ENCODE data around the gene HSPA14. TPM values are rescaled to one million over a fixed set of nuclear protein-coding genes. Genes with fewer than 3 reads are reported as not detected.

Gene HSPA14
- total RNA-seq, 1 donor from 2014 or later: 10.0 TPM

GRCh38 chr10:14840178-14840577 is 2.1 kb downstream of the HSPA14 start:
- Histone ChIP-seq H3K9me3 (no peaks in the 10 kb centered on the region), H3K27ac (no peak overlapping the region), H3K36me3 (peaks cover 46% of the 10 kb centered on the region), H3K4me3 (no peak overlapping the region), H3K27me3 (no peaks in the 10 kb centered on the region), H3K4me1 (peaks cover 16% of the 10 kb centered on the region)
- no peak for DNase-seq
- ATAC-seq: no peak
- intact Hi-C loops (cut with DNase I): no loop called here
- TF ChIP-seq, protein P1, sequence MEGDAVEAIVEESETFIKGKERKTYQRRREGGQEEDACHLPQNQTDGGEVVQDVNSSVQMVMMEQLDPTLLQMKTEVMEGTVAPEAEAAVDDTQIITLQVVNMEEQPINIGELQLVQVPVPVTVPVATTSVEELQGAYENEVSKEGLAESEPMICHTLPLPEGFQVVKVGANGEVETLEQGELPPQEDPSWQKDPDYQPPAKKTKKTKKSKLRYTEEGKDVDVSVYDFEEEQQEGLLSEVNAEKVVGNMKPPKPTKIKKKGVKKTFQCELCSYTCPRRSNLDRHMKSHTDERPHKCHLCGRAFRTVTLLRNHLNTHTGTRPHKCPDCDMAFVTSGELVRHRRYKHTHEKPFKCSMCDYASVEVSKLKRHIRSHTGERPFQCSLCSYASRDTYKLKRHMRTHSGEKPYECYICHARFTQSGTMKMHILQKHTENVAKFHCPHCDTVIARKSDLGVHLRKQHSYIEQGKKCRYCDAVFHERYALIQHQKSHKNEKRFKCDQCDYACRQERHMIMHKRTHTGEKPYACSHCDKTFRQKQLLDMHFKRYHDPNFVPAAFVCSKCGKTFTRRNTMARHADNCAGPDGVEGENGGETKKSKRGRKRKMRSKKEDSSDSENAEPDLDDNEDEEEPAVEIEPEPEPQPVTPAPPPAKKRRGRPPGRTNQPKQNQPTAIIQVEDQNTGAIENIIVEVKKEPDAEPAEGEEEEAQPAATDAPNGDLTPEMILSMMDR (IDR thresholded peaks at IDR 0.05): no peak

DNA sequence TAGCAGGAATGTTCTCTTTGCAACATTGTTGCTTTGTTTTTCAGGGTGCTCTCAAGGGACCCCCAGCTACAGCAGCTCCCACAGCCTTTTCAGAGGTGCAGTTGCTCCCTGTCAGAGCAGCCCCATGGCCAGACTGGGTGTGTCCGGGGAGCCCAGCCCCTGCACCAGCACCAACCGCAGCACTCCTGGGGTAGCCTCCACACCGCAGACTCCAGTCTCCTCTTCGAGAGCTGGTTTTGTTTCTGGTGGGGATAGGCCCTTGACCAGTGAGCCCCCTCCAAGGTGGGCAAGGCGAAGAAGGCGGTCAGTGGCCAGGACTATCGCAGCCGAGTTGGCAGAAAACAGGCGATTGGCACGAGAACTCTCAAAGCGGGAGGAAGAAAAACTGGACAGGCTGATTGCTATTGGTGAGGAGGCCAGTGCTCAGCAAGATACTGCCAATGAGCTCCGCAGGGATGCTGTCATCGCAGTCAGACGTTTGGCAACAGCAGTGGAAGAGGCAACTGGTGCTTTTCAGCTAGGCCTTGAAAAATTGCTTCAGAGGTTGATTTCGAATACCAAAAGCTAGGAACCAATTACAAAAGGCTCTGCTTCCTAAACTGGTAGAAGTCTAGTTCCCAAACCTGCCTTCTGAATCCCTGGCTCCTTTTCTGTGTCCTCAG is 5.4 kb downstream of the HSPA14 start:
- ATAC-seq: no peak
- H3K36me3 ChIP-seq: peaks cover 56% of the 10 kb centered on the region
- peaks cover 8% of the 10 kb centered on the region for H3K4me1 ChIP-seq
- no peaks in the 10 kb centered on the region for H3K27me3 ChIP-seq
- TF ChIP-seq, protein P1 (IDR thresholded peaks at IDR 0.05): no peak
- intact Hi-C loops (cut with DNase I): no loop called here
- no peaks in the 10 kb centered on the region for H3K9me3 ChIP-seq
- DNase-seq: no peak
- no peak overlapping the region for H3K27ac ChIP-seq
- H3K4me3 ChIP-seq: no peak overlapping the region

- H3K27me3 ChIP-seq: no peaks in the 10 kb centered on the region
- ATAC-seq: no peak
- H3K9me3 ChIP-seq: no peaks in the 10 kb centered on the region
- H3K4me3 ChIP-seq: no peak overlapping the region
- H3K27ac ChIP-seq: no peak overlapping the region
- intact Hi-C loops (cut with DNase I): no loop called here
- TF ChIP-seq, protein P1 (IDR thresholded peaks at IDR 0.05): no peak
- peaks cover 70% of the 10 kb centered on the region for H3K36me3 ChIP-seq
- H3K4me1 ChIP-seq: no peaks in the 10 kb centered on the region
- DNase-seq: no peak
These were observed 6.8 kb downstream of the HSPA14 start for GRCh38 chr10:14844948-14845347.

- Histone ChIP-seq H3K9me3 (no peaks in the 10 kb centered on the region), H3K36me3 (peaks cover 62% of the 10 kb centered on the region), H3K27me3 (no peaks in the 10 kb centered on the region), H3K27ac (no peak overlapping the region), H3K4me1 (no peaks in the 10 kb centered on the region), H3K4me3 (no peak overlapping the region)
- intact Hi-C loops (cut with DNase I): no loop called here
- ATAC-seq: no peak
- DNase-seq: no peak
- TF ChIP-seq, protein P1 (IDR thresholded peaks at IDR 0.05): no peak
These were observed 14.1 kb downstream of the HSPA14 start for GRCh38 chr10:14852236-14852635.

DNA sequence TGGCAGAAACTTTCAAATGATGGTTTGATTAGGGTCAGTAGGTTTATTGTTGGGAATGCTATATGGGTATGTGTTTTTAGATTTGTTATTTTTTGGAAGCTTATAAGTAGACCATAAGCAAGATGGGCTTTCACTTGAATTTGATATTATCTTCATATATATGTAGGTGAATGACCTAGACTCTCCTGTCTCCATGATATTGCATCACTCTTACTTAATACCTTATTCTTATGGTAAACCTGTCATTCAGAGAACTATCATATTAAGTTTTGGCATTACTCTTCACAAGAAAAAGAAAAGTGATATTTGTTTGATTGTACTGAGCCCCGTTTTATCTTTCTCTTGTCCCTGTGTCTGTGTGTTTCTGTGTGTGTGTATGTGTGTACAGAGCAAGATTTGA is 17.3 kb downstream of the HSPA14 start:
- no peaks in the 10 kb centered on the region for H3K9me3 ChIP-seq
- H3K36me3 ChIP-seq: peaks cover 56% of the 10 kb centered on the region
- H3K4me1 ChIP-seq: no peaks in the 10 kb centered on the region
- no peak overlapping the region for H3K4me3 ChIP-seq
- ATAC-seq (no peak), DNase-seq (no peak)
- TF ChIP-seq, protein P1 (IDR thresholded peaks at IDR 0.05): no peak
- H3K27ac ChIP-seq: no peak overlapping the region
- intact Hi-C loops (cut with DNase I): no loop called here
- H3K27me3 ChIP-seq: no peaks in the 10 kb centered on the region

Measured in upper lobe of right lung (tissue), 1 donor.